ENCODE data around the gene OR51F1. TPM values are rescaled to one million over a fixed set of nuclear protein-coding genes. Genes with fewer than 3 reads are reported as not detected.
"Not testable (repeated sequence)": the region's sequence is repeated elsewhere in the genome, so short reads cannot be mapped to it uniquely, and the experiment has no call there.

The OR51F1 gene
- not detected for total RNA-seq (2021; fragmentation: NEBNext Ultra II Directional; extraction: Animal tissue kit (Norgen Biotek cat#: 25700))
- long read RNA-seq, result 0 reads

- H3K4me1 Mint-ChIP-seq (ENCODE audit: low read depth), result no peaks in the 10 kb centered on the region
- DNase-seq, result no peak
- TF ChIP-seq CTCF (IDR thresholded peaks at IDR 0.05), result no peak
- no peaks in the 10 kb centered on the region; the same call in 1 of the 2 replicates for H3K36me3 Mint-ChIP-seq (ENCODE audit: low read depth)
- H3K27ac Mint-ChIP-seq, result no peak within 1 kb of the TSS
- H3K9me3 Mint-ChIP-seq, result peaks cover 36% of the 10 kb centered on the region
- H3K27me3 Mint-ChIP-seq (ENCODE audit: insufficient read depth), result no peaks in the 10 kb centered on the region; the same call in 1 of the 2 replicates
- H3K4me3 Mint-ChIP-seq, result no peak within 1 kb of the TSS
Measured at GRCh38 chr11:4769838-4770237, at the start of gene OR51F1. OR51F1 (minus strand) TSS chr11:4769938; CDS start chr11:4769938, 0 bp downstream.

- Mint-ChIP-seq H3K4me3 (no peak overlapping the region), H3K27me3 (ENCODE audit: insufficient read depth) (no peaks in the 10 kb centered on the region), H3K36me3 (ENCODE audit: low read depth) (no peaks in the 10 kb centered on the region), H3K9me3 (peaks cover 40% of the 10 kb centered on the region), H3K27ac (no peak overlapping the region), H3K4me1 (ENCODE audit: low read depth) (no peaks in the 10 kb centered on the region)
- TF ChIP-seq CTCF (IDR thresholded peaks at IDR 0.05), result no peak
- DNase-seq, result no peak
Measured at GRCh38 chr11:4809246-4809645, 39.5 kb upstream of the OR51F1 start.

- no peaks in the 10 kb centered on the region for H3K27me3 Mint-ChIP-seq (ENCODE audit: insufficient read depth)
- H3K4me3 Mint-ChIP-seq, result no peak overlapping the region
- no peak for TF ChIP-seq CTCF (IDR thresholded peaks at IDR 0.05)
- H3K9me3 Mint-ChIP-seq, result peaks cover 45% of the 10 kb centered on the region
- no peak overlapping the region for H3K27ac Mint-ChIP-seq
- no peaks in the 10 kb centered on the region for H3K4me1 Mint-ChIP-seq (ENCODE audit: low read depth)
- DNase-seq, result no peak
- no peaks in the 10 kb centered on the region for H3K36me3 Mint-ChIP-seq (ENCODE audit: low read depth)
Measured at GRCh38 chr11:4808476-4808875, 38.7 kb upstream of the OR51F1 start.

- no peak for DNase-seq
- H3K4me3 Mint-ChIP-seq, result no peak within 1 kb of the TSS
- H3K4me1 Mint-ChIP-seq (ENCODE audit: low read depth), result no peaks in the 10 kb centered on the region
- no peak within 1 kb of the TSS for H3K27ac Mint-ChIP-seq
- no peak for TF ChIP-seq CTCF (IDR thresholded peaks at IDR 0.05)
- 0 out of 2 replicates have a peak, but pooled peaks cover 4% of the 10 kb centered on the region for H3K36me3 Mint-ChIP-seq (ENCODE audit: low read depth)
- peaks cover 50% of the 10 kb centered on the region for H3K9me3 Mint-ChIP-seq
- no peaks in the 10 kb centered on the region for H3K27me3 Mint-ChIP-seq (ENCODE audit: insufficient read depth)
Measured at GRCh38 chr11:4804280-4804679, 34.5 kb upstream of the OR51F1 start, which contains the start of gene OR52R1. OR52R1 (minus strand) TSS chr11:4804380; CDS start chr11:4804380, 0 bp downstream.

GRCh38 chr11:4801316-4801715, 31.6 kb upstream of the OR51F1 start:
- not testable (repeated sequence) for H3K27me3 Mint-ChIP-seq (ENCODE audit: insufficient read depth); H3K27ac Mint-ChIP-seq; H3K4me3 Mint-ChIP-seq; H3K36me3 Mint-ChIP-seq (ENCODE audit: low read depth); DNase-seq; H3K4me1 Mint-ChIP-seq (ENCODE audit: low read depth)
- H3K9me3 Mint-ChIP-seq, result peaks cover 46% of the 10 kb centered on the region

GRCh38 chr11:4798427-4799183, 28.9 kb upstream of the OR51F1 start:
- peaks cover 38% of the 10 kb centered on the region for H3K9me3 Mint-ChIP-seq
- H3K27me3 Mint-ChIP-seq (ENCODE audit: insufficient read depth), result peaks cover 1% of the 10 kb centered on the region; the same call in 1 of the 2 replicates
- H3K4me3 Mint-ChIP-seq, result no peak overlapping the region
- H3K4me1 Mint-ChIP-seq (ENCODE audit: low read depth), result no peaks in the 10 kb centered on the region
- no peak for DNase-seq
- no peak overlapping the region for H3K27ac Mint-ChIP-seq
- H3K36me3 Mint-ChIP-seq (ENCODE audit: low read depth), result 0 out of 2 replicates have a peak, but pooled peaks cover 4% of the 10 kb centered on the region
- TF ChIP-seq CTCF (IDR thresholded peaks at IDR 0.05), result no peak

Data from HFFc6 (cell line).